ENCODE measurements around the gene SLC1A7.

DNA sequence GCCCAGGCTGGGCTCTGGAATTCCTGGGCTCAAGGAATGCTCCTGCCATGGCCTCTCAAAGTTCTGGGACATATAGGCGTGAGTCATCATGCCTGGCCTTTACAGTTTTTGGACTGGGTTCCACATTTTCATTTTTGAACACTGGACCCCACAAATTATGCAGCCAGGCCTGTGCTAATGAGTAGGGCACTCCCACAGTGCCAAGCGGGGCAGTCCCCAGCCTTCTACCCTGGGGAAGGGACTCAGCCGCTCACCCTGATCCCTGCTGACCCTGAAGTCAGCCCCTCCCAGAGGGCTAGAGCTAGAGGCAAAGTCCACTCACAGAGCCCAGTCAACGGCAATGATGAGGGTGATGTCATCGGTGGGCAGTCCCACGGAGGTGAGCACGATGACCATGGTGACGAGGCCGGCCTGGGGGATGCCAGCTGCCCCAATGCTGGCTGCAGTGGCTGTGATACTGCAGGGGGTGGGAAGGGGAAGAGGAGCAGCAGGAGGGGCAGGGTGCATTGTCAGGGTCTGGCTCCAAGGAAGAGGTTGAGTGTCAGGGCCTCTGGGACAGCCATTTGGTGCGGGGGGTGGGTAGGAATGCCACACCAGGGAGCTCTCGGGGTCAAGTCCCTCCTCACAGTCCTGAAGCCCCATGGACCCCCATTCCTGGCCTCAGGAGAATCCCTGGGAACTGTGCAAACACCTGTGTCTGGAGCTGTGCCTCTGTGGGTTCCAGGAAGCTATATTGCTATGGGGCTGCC lies 52.8 kb downstream of the SLC1A7 start:
- TF ChIP-seq CTCF (IDR thresholded peaks at IDR 0.05; ENCODE audit: poor library complexity) (no peak), EZH2 (IDR thresholded peaks at IDR 0.05; ENCODE audit: borderline replicate concordance) (no peak)
